Neural cell (in vitro differentiated cells): Measurements from ENCODE around the gene C3. TPM values are rescaled to one million over a fixed set of nuclear protein-coding genes. Genes with fewer than 3 reads are reported as not detected.

Source experiments
- H2AFZ ChIP-seq: fragments of 200-600, 300-800 bp; sonication (generic), shearing (Covaris generic); 2 replicates; pipeline ENCODE4 v1.6.0; 2014; ENCODE audit warnings: low read depth, mild to moderate bottlenecking, antibody characterized with exemption, low read length, moderate library complexity
- H3F3A ChIP-seq: fragments of 200-600 bp; shearing (Covaris generic); 2 replicates; pipeline ENCODE4 v1.6.1; 2016; ENCODE audit warnings: mild to moderate bottlenecking, moderate library complexity, mixed read lengths, antibody characterized with exemption, low read length; ENCODE audit not compliant: insufficient read depth, poor library complexity, severe bottlenecking
- H3K27ac ChIP-seq: fragments of 200-600, 300-800 bp; sonication (generic), shearing (Covaris generic); 2 replicates; pipeline ENCODE4 v1.5.1; 2014; ENCODE audit warnings: mild to moderate bottlenecking, low read length, moderate library complexity
- H3K27me3 ChIP-seq: fragments of 300-800, 200-600 bp; sonication (generic), shearing (Covaris generic); 2 replicates; pipeline ENCODE4 v1.6.0; 2014; ENCODE audit warnings: mild to moderate bottlenecking, low read depth, low read length, moderate library complexity; ENCODE audit not compliant: insufficient read depth
- H3K36me3 ChIP-seq: fragments of 300-800, 200-600 bp; sonication (generic), shearing (Covaris generic); 2 replicates; pipeline ENCODE4 v1.5.1; 2014; ENCODE audit warnings: mild to moderate bottlenecking, antibody characterized with exemption, low read length, moderate library complexity; ENCODE audit not compliant: insufficient read depth
- H3K4me2 ChIP-seq: fragments of 300-800, 200-600 bp; sonication (generic), shearing (Covaris generic); 2 replicates; pipeline ENCODE4 v1.6.0; 2014; ENCODE audit warnings: mild to moderate bottlenecking, low read length
- H3K4me3 ChIP-seq: fragments of 300-800, 200-600 bp; sonication (generic), shearing (Covaris generic); 2 replicates; pipeline ENCODE4 v1.5.1; 2014; ENCODE audit warnings: mild to moderate bottlenecking, low read length, moderate library complexity
- H3K79me2 ChIP-seq: fragments of 200-600 bp; shearing (Covaris generic); replicated peaks from 2 replicates; pipeline ENCODE4 v1.6.0; 2014; ENCODE audit warnings: mild to moderate bottlenecking, low read length, moderate library complexity; ENCODE audit not compliant: insufficient read depth
- H3K9ac ChIP-seq: fragments of 300-800, 200-600 bp; sonication (generic), shearing (Covaris generic); 2 replicates; pipeline ENCODE4 v1.6.1; 2016; ENCODE audit warnings: mild to moderate bottlenecking, low read length, mixed read lengths
- H3K9me2 ChIP-seq: fragments of 200-600 bp; shearing (Covaris generic); 2 replicates; pipeline ENCODE4 v1.6.1; 2016; ENCODE audit warnings: mild to moderate bottlenecking, low read length, mixed read lengths; ENCODE audit not compliant: insufficient read depth
- H3K9me3 ChIP-seq: fragments of 200-600, 300-800 bp; sonication (generic), shearing (Covaris generic); 2 replicates; pipeline ENCODE4 v1.6.1; 2016; ENCODE audit warnings: mild to moderate bottlenecking, mixed run types, low read length, moderate library complexity, mixed read lengths
- H4K20me1 ChIP-seq: fragments of 200-600 bp; shearing (Covaris generic); 2 replicates; pipeline ENCODE4 v1.6.1; 2016; ENCODE audit warnings: mild to moderate bottlenecking, mixed run types; ENCODE audit not compliant: insufficient read depth
- CTCF ChIP-seq: fragments of 450-650 bp; IDR thresholded peaks from 2 replicates; pipeline ENCODE4 v1.5.1; 2014; ENCODE audit warnings: antibody characterized with exemption, mild to moderate bottlenecking, moderate library complexity; ENCODE audit not compliant: poor library complexity, severe bottlenecking
- EP300 ChIP-seq: fragments of 450-650 bp; conservative IDR thresholded peaks from 2 replicates; pipeline ENCODE4 v1.6.1; 2014; ENCODE audit warnings: antibody characterized with exemption, mild to moderate bottlenecking, moderate library complexity; ENCODE audit not compliant: poor library complexity, severe bottlenecking
- EZH2 ChIP-seq: fragments of 200-600, 300-800 bp; shearing (Covaris generic), sonication (generic); IDR thresholded peaks from 2 replicates; pipeline ENCODE4 v1.6.1; 2014; ENCODE audit warnings: antibody characterized with exemption, low read length, borderline replicate concordance, mild to moderate bottlenecking; ENCODE audit not compliant: insufficient read depth, poor library complexity, severe bottlenecking
- MXI1 ChIP-seq: fragments of 450-650 bp; conservative IDR thresholded peaks from 2 replicates; pipeline ENCODE4 v1.6.1; 2014; ENCODE audit warnings: antibody characterized with exemption, mild to moderate bottlenecking; ENCODE audit not compliant: poor library complexity, severe bottlenecking
- POLR2AphosphoS5 ChIP-seq: IDR thresholded peaks from 2 replicates; pipeline ENCODE4 v1.6.1; 2012
- RAD21 ChIP-seq: fragments of 450-650 bp; conservative IDR thresholded peaks from 2 replicates; pipeline ENCODE4 v1.6.1; 2014; ENCODE audit warnings: antibody characterized with exemption, mild to moderate bottlenecking, moderate library complexity
- SMC3 ChIP-seq: fragments of 450-650 bp; conservative IDR thresholded peaks from 2 replicates; pipeline ENCODE4 v1.6.1; 2014; ENCODE audit warnings: antibody characterized with exemption, mild to moderate bottlenecking, moderate library complexity; ENCODE audit not compliant: poor library complexity
- TAF1 ChIP-seq: IDR thresholded peaks from 2 replicates; pipeline ENCODE4 v1.6.1; 2012; ENCODE audit warnings: low read depth
- polyA plus RNA-seq: library from polyadenylated mRNA; depleted of rRNA; stranded (reverse); fragments of >200 nt; gene quantifications from 2 replicates; pipeline ENCODE4 v1.2.3, GENCODE V29; 2014
- TF ChIP-seq, protein P1 (sequence below): IDR thresholded peaks from 2 replicates; pipeline ENCODE4 v1.6.1; 2012; ENCODE audit warnings: borderline replicate concordance

C3 gene
- polyA plus RNA-seq, 1 donor from 2014 or later = not detected

- H3K4me2 ChIP-seq = no peak overlapping the region
- H3K9ac ChIP-seq = no peak overlapping the region
- no peaks in the 10 kb centered on the region for H3K9me2 ChIP-seq
- no peaks in the 10 kb centered on the region for H3F3A ChIP-seq
- TF ChIP-seq CTCF = no peak
- TF ChIP-seq, protein P1, sequence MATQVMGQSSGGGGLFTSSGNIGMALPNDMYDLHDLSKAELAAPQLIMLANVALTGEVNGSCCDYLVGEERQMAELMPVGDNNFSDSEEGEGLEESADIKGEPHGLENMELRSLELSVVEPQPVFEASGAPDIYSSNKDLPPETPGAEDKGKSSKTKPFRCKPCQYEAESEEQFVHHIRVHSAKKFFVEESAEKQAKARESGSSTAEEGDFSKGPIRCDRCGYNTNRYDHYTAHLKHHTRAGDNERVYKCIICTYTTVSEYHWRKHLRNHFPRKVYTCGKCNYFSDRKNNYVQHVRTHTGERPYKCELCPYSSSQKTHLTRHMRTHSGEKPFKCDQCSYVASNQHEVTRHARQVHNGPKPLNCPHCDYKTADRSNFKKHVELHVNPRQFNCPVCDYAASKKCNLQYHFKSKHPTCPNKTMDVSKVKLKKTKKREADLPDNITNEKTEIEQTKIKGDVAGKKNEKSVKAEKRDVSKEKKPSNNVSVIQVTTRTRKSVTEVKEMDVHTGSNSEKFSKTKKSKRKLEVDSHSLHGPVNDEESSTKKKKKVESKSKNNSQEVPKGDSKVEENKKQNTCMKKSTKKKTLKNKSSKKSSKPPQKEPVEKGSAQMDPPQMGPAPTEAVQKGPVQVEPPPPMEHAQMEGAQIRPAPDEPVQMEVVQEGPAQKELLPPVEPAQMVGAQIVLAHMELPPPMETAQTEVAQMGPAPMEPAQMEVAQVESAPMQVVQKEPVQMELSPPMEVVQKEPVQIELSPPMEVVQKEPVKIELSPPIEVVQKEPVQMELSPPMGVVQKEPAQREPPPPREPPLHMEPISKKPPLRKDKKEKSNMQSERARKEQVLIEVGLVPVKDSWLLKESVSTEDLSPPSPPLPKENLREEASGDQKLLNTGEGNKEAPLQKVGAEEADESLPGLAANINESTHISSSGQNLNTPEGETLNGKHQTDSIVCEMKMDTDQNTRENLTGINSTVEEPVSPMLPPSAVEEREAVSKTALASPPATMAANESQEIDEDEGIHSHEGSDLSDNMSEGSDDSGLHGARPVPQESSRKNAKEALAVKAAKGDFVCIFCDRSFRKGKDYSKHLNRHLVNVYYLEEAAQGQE = no peak
- no peak for TF ChIP-seq EZH2
- TF ChIP-seq MXI1 = no peak
- no peak for TF ChIP-seq SMC3
- no peak for TF ChIP-seq EP300
- no peak for TF ChIP-seq POLR2AphosphoS5
- no peak for TF ChIP-seq TAF1
- no peak for TF ChIP-seq RAD21
- H2AFZ ChIP-seq = no peak overlapping the region
- H3K9me3 ChIP-seq = no peaks in the 10 kb centered on the region
- H3K4me3 ChIP-seq = no peak overlapping the region
- H3K79me2 ChIP-seq = no peaks in the 10 kb centered on the region
- no peaks in the 10 kb centered on the region for H3K36me3 ChIP-seq
- H3K27me3 ChIP-seq = no peaks in the 10 kb centered on the region
- H4K20me1 ChIP-seq = no peaks in the 10 kb centered on the region
- H3K27ac ChIP-seq = no peak overlapping the region
These were observed 1.5 kb downstream of the C3 start for GRCh38 chr19:6718741-6719539.

GRCh38 chr19:6718111-6718740 is 2.2 kb downstream of the C3 start:
- H3K9me3 ChIP-seq = no peaks in the 10 kb centered on the region
- no peaks in the 10 kb centered on the region for H4K20me1 ChIP-seq
- no peak overlapping the region for H3K4me2 ChIP-seq
- H3K9ac ChIP-seq = no peak overlapping the region
- no peak overlapping the region for H3K27ac ChIP-seq
- no peaks in the 10 kb centered on the region for H3F3A ChIP-seq
- H3K79me2 ChIP-seq = no peaks in the 10 kb centered on the region
- no peak overlapping the region for H2AFZ ChIP-seq
- no peaks in the 10 kb centered on the region for H3K9me2 ChIP-seq
- H3K36me3 ChIP-seq = no peaks in the 10 kb centered on the region
- TF ChIP-seq TAF1 (no peak), MXI1 (no peak), EZH2 (no peak), POLR2AphosphoS5 (no peak), SMC3 (no peak), EP300 (no peak), RAD21 (no peak)
- TF ChIP-seq, protein P1 = no peak
- H3K27me3 ChIP-seq = no peaks in the 10 kb centered on the region
- no peak overlapping the region for H3K4me3 ChIP-seq
